IPS DF 6.9 (cell line): Measurements from ENCODE around the gene RGS4.
A peak's percentile ranks its signal among the peaks of the same experiment; 100 is the strongest.

Source experiments
- DNase-seq: peaks from one replicate; pipeline ENCODE4 v3.0.0-alpha.2; 2013; ENCODE audit warnings: low read depth, low spot score
- H3K27ac ChIP-seq: one replicate; pipeline ENCODE4 v1.5.1; 2013; ENCODE audit warnings: low read length, control low read depth
- H3K27me3 ChIP-seq: 2 replicates; pipeline ENCODE4 v1.6.1; 2013; ENCODE audit warnings: mild to moderate bottlenecking, low read length; ENCODE audit not compliant: control insufficient read depth, insufficient read depth
- H3K36me3 ChIP-seq: 2 replicates; pipeline ENCODE4 v1.6.1; 2013; ENCODE audit warnings: low read length; ENCODE audit not compliant: control insufficient read depth, insufficient read depth
- H3K4me1 ChIP-seq: 2 replicates; pipeline ENCODE4 v1.6.1; 2013; ENCODE audit warnings: low read length; ENCODE audit not compliant: control insufficient read depth, insufficient read depth
- H3K4me3 ChIP-seq: 2 replicates; pipeline ENCODE4 v1.5.1; 2013; ENCODE audit warnings: mild to moderate bottlenecking, low read length
- H3K9me3 ChIP-seq: 2 replicates; pipeline ENCODE4 v1.6.1; 2013; ENCODE audit warnings: low read length, inconsistent platforms; ENCODE audit not compliant: control insufficient read depth, insufficient read depth
- WGBS: extraction: QIAGEN DNeasy Blood & Tissue Kit; methylation state at CpG from one replicate; pipeline ENCODE4 v1.1.7; 2013; ENCODE audit warnings: mixed read lengths, missing lambda C conversion rate; ENCODE audit not compliant: insufficient read length, insufficient coverage; 5-methylcytosine and 5-hydroxymethylcytosine counted together

The RGS4 gene

DNA sequence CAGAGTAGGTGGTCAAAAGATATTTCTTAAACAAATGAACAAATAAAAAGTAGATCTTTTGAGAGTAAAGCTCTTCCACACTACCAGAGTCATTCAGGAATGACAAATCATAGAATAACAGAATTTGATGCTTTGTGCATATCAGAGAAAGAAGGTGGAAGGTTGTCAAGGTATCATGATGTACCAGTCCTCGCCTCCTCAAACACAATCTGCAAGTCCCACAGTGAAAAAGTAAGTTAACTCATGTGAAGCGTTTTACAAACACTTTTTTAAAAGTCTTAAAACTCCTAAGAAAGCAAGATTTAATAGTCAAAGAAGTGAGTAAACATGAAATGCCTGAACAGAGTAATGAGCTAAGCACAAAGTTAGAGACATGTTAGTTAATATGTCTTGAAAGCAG is 2.5 kb upstream of the RGS4 start:
- no CpG with 5 or more reads among the region's 2 CpGs for WGBS
- H3K27ac ChIP-seq: no peak overlapping the region
- no peaks in the 10 kb centered on the region for H3K27me3 ChIP-seq
- no peak for DNase-seq
- H3K4me1 ChIP-seq: peaks cover 5% of the 10 kb centered on the region; the same call in 1 of the 2 replicates
- no peaks in the 10 kb centered on the region for H3K36me3 ChIP-seq
- no peaks in the 10 kb centered on the region for H3K9me3 ChIP-seq
- H3K4me3 ChIP-seq: no peak overlapping the region

DNA sequence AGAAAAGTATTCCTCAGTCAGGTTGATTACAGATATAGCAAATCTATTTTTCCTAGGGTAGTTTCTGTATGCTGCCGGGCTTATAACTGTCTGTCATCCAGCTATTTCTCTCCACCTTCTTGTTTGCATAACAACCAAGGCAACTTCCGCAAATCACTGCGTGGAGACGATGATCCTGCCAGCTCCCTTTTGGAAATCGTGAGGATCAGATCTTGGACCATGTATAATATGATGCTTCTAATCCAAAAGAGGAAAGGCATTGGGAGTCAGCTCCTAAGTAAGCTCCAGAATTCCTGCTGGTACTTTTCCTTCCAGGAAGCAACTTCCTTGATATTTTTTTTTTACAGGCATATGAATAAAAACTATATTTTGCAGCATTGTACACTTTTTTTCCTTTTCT is 445 bp upstream of the RGS4 start:
- no peak for DNase-seq
- Histone ChIP-seq H3K27ac (no peak overlapping the region), H3K36me3 (no peaks in the 10 kb centered on the region), H3K9me3 (no peaks in the 10 kb centered on the region), H3K4me3 (no peak overlapping the region), H3K4me1 (peaks cover 2% of the 10 kb centered on the region; the same call in 1 of the 2 replicates), H3K27me3 (no peaks in the 10 kb centered on the region)
- WGBS: no CpG with 5 or more reads among the region's 5 CpGs

DNA sequence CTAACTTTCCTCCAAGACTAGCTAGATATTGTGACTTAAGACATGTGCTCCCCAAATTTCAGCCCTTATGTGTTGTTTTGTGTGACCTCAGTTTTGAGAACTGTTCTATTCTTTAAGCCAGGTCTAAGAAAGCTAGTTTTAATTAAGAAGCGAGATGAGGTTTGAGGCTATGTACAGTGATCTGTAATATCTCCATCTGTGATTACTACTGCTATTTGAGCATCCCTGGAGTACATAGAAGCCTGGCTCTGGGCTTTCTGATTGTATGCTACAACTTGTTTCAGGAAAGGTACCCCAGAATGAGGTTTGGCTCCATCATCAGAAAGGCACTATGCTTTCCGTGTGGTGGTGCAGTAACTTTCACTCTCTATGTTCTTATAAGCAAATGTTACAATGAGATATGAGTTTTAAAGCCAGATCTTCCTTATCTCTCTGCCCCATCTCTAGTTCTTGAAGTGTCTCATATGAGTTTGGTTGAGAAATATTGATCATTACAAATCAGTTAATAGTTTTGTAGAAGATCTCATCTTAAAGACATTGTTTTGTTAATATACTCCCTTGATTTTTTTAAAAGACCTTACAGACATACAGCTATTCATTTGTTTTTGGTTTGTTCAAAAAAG is 605 bp downstream of the RGS4 start:
- Histone ChIP-seq H3K4me3 (no peak overlapping the region), H3K9me3 (no peaks in the 10 kb centered on the region), H3K27me3 (no peaks in the 10 kb centered on the region), H3K27ac (no peak overlapping the region), H3K36me3 (no peaks in the 10 kb centered on the region), H3K4me1 (peaks cover 2% of the 10 kb centered on the region; the same call in 1 of the 2 replicates)
- DNase-seq: no peak
- no CpG with 5 or more reads among the region's 2 CpGs for WGBS

DNA sequence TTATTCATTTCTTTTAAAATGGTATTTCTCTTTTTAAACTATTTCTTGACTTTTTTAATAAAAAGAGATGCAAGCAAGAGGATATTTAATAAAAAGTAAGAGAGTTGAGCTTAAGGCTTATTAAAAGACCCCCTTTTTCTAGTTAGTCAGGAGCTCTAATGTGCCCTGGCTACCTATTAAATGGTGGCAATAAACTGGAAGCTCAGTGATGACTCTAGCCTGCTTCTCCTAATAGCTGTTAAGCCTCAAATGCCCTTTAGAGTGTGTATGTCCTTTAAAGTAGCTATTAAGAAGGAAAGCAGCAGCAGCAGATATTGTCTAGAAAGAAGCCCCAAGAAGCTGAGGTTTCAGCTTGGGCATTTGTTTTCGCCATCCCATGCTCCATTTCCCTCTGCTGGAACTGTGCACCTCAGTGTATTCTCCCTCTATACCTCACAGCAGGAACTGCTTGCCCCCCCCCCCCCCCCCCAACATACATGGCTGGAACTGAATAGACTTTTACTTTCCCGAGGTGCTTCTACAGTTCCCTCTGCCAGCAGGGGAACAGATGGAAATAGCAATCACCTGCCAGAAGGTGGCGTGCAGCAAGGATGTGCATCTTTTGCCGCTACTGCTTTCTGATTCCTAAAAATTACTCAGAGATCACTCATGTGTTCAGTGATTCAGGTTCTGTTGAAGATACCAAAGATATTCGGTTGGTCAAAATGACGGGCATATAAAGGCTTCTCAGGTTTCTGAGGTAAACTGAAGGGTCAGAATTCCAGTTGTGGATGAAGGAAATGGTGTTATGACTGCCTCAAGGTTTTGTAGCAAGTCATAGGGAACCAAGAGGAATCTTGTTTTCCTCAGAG is 2.5 kb downstream of the RGS4 start:
- no peaks in the 10 kb centered on the region for H3K36me3 ChIP-seq
- peaks cover 2% of the 10 kb centered on the region; the same call in 1 of the 2 replicates for H3K4me1 ChIP-seq
- no peak overlapping the region for H3K27ac ChIP-seq
- DNase-seq: peak; percentile 25
- H3K27me3 ChIP-seq: no peaks in the 10 kb centered on the region
- no CpG with 5 or more reads among the region's 6 CpGs for whole genome bisulfite sequencing
- H3K4me3 ChIP-seq: no peak overlapping the region
- H3K9me3 ChIP-seq: no peaks in the 10 kb centered on the region

DNA sequence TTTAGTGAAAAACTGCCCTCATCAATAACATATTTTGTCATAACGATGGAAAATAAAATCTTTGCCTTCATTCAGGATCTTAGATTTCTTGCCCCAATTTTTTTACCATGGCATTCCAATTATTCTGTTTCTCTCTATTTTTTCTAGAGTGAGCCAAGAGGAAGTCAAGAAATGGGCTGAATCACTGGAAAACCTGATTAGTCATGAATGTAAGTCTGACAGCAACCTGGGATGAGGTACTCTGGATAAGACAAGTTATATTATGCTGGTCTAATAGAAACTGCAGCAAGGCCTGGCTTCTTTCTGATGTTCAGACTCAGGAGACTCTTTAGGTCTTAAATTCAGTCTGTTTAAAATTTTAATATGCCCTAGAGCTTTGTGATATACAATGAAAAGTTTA is 3.5 kb downstream of the RGS4 start:
- Histone ChIP-seq H3K27me3 (no peaks in the 10 kb centered on the region), H3K27ac (no peak overlapping the region), H3K4me3 (no peak overlapping the region), H3K4me1 (peaks cover 2% of the 10 kb centered on the region; the same call in 1 of the 2 replicates), H3K36me3 (no peaks in the 10 kb centered on the region), H3K9me3 (no peaks in the 10 kb centered on the region)
- no CpG with 5 or more reads among the region's 1 CpG for WGBS
- no peak for DNase-seq

DNA sequence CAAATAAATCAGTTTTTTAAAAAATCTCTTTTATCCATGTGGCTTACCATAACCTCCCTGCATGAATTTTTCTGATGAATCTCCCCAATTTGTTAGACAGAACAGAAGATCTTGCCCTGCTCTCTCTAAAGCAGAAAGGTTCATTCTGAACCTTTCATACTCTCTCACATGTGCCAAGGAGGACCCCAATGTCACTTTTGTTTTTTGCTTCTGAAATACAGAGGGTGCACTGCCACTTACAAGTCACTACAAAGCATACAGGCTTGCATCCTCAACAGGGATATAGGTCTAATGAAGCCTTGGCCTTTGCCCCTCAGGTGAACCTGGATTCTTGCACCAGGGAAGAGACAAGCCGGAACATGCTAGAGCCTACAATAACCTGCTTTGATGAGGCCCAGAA is 4.8 kb downstream of the RGS4 start:
- no peaks in the 10 kb centered on the region for H3K9me3 ChIP-seq
- H3K27ac ChIP-seq: no peak overlapping the region
- no peaks in the 10 kb centered on the region for H3K36me3 ChIP-seq
- no CpG with 5 or more reads among the region's 1 CpG for WGBS
- no peaks in the 10 kb centered on the region for H3K4me1 ChIP-seq
- no peaks in the 10 kb centered on the region for H3K27me3 ChIP-seq
- DNase-seq: no peak
- H3K4me3 ChIP-seq: no peak overlapping the region

DNA sequence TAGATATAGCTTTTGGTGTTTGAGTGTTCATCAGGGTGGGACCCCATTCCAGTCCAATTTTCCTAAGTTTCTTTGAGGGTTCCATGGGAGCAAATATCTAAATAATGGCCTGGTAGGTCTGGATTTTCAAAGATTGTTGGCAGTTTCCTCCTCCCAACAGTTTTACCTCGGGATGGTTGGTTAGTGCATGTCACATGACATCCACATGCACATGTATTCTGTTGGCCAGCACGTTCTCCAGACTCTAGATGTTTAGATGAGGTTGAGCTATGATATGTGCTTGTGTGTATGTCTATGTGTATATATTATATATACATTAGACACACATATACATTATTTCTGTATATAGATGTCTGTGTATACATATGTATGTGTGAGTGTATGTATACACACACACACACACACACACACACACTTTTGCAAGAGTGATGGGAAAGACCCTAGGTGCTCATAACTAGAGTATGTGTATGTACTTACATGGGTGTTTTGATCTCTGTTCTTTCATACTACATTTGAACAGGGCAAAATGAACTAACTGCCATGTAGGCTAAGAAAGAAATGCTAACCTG is 5.6 kb downstream of the RGS4 start:
- H3K27me3 ChIP-seq: no peaks in the 10 kb centered on the region
- no peak for DNase-seq
- WGBS: no CpG with 5 or more reads among the region's 2 CpGs

DNA sequence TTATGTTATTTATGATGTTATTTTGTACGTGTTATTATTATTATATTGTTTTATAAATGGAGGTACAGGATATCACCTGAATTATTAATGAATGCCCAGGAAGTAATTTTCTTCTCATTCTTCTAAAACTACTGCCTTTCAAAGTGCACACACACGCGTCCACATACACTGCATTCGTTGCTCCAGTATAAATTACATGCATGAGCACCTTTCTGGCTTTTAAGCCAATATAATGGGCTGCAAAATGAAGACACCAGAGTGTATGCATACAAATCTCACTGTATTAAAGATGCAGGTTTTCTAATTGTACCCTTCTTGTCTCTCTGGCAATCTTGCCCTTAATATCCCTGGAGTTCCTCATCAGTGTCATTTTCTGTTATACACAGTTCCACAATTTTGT is 6.9 kb downstream of the RGS4 start:
- 100% methylated on average over 1 of the region's 4 CpGs for WGBS
- no peak overlapping the region for H3K4me3 ChIP-seq
- H3K36me3 ChIP-seq: no peaks in the 10 kb centered on the region
- no peak overlapping the region for H3K27ac ChIP-seq
- H3K4me1 ChIP-seq: no peaks in the 10 kb centered on the region
- no peaks in the 10 kb centered on the region for H3K9me3 ChIP-seq
- DNase-seq: no peak
- no peaks in the 10 kb centered on the region for H3K27me3 ChIP-seq

More for the DNA sequence above, 5.6 kb downstream of the RGS4 start:
- Histone ChIP-seq H3K36me3 (no peaks in the 10 kb centered on the region), H3K4me1 (no peaks in the 10 kb centered on the region), H3K4me3 (no peak overlapping the region), H3K27ac (no peak overlapping the region), H3K9me3 (no peaks in the 10 kb centered on the region)

DNA sequence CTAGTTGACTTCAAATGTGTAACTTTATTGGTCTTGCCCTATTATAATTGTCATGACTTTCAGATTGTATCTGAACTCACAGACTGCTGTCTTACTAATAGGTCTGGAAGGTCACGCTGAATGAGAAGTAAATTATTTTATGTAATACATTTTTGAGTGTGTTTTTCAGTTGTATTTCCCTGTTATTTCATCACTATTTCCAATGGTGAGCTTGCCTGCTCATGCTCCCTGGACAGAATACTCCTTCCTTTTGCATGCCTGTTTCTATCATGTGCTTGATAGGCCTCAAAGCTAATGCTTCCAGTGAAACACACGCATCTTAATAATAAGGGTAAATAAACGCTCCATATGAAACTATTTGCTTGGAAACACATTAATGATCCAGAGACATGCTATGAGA is 7.3 kb downstream of the RGS4 start:
- WGBS: no CpG with 5 or more reads among the region's 3 CpGs
- no peaks in the 10 kb centered on the region for H3K4me1 ChIP-seq

DNA sequence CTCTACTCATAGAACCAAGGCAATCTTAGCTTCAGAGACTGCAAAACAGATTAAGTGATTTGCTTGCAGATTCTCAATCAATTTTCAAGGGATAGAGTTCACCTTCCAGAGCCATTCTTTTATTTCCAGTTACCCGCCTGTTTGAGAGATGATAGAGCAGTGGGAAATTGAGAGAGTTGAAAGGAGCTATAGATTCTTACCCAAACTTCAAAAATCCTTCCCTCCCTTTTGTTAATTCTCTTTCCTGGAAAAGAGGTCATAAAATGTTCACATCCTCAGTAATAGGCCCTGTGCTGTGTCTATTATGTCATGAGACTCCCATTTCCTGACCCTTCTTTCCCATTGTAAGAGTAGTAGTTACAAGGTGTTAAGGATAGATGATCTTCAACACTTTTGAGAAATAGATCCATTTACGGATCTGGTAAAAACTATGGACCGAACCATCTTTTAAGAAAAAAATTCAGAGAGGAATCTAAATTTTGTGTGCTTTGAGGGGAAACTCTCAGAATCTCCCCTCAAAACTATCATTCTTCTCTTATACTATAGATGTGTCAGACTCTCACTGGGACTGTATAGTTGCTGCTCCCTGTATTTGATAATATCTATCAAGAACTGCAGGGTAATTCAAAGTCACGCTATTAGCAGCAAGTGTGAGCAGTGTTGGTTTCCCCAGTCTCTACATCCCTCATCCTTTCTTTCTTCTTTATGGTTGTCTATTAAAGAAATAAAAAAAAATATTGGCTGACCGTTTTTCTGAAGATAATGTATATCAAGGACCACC is 8.0 kb downstream of the RGS4 start:
- H3K4me3 ChIP-seq: no peak overlapping the region
- no peak for DNase-seq
- no peaks in the 10 kb centered on the region for H3K27me3 ChIP-seq
- H3K27ac ChIP-seq: no peak overlapping the region
- H3K36me3 ChIP-seq: no peaks in the 10 kb centered on the region
- H3K9me3 ChIP-seq: no peaks in the 10 kb centered on the region
- no CpG with 5 or more reads among the region's 5 CpGs for WGBS
- no peaks in the 10 kb centered on the region for H3K4me1 ChIP-seq

More for the DNA sequence above, 7.3 kb downstream of the RGS4 start:
- Histone ChIP-seq H3K27ac (no peak overlapping the region), H3K36me3 (no peaks in the 10 kb centered on the region), H3K4me3 (no peak overlapping the region), H3K9me3 (no peaks in the 10 kb centered on the region), H3K27me3 (no peaks in the 10 kb centered on the region)
- no peak for DNase-seq
